Common myeloid progenitor, CD34-positive (primary cell): ENCODE measurements around the gene NTM.
A peak's percentile ranks its signal among the peaks of the same experiment; 100 is the strongest.

ENCODE experiments used
- CTCF ChIA-PET: fragments of 350-600 bp; sonication (Branson Sonifier 250); formaldehyde crosslinking; loops from one replicate; lab custom pipeline; 2021; ENCODE audit warnings: antibody characterized with exemption; lab: Charles Lee
- POLR2A ChIA-PET: fragments of 350-600 bp; sonication (Branson Sonifier 250); formaldehyde crosslinking; loops from one replicate; lab custom pipeline; 2021; ENCODE audit warnings: antibody characterized with exemption; lab: Charles Lee
- DNase-seq, 3 donors: peaks; one replicate each; pipeline versions ENCODE4 v3.0.0 to v3.0.0-alpha.2; 2013
- H3K27ac ChIP-seq, 2 experiments: 1 replicate in 1 of 2; 2 replicates in 1 of 2; pipeline ENCODE4 v1.7.0; 2013; ENCODE audit warnings: inconsistent platforms in 2 of 2, low read length in 2 of 2, mild to moderate bottlenecking in 2 of 2, low read depth in 1 of 2, moderate library complexity in 1 of 2; ENCODE audit not compliant: severe bottlenecking in 2 of 2, insufficient read depth in 1 of 2, poor library complexity in 1 of 2
- H3K27me3 ChIP-seq, 5 experiments: replicated peaks in 2 of 5; 1 replicate in 3 of 5; 2 replicates in 2 of 5; pipeline versions ENCODE4 v1.6.1 to v1.7.0; 2013; ENCODE audit warnings: low read length in 4 of 5, mild to moderate bottlenecking in 2 of 5, moderate library complexity in 2 of 5, inconsistent platforms in 1 of 5; ENCODE audit not compliant: insufficient read depth in 5 of 5, control insufficient read depth in 4 of 5
- H3K36me3 ChIP-seq, 4 experiments: 1 replicate in 2 of 4; 2 replicates in 2 of 4; pipeline versions ENCODE4 v1.6.1 to v1.7.0; 2013; ENCODE audit warnings: low read length in 3 of 4, control low read depth in 1 of 4, mild to moderate bottlenecking in 1 of 4; ENCODE audit not compliant: control insufficient read depth in 4 of 4, insufficient read depth in 4 of 4
- H3K4me1 ChIP-seq, 4 experiments: 1 replicate in 3 of 4; 2 replicates in 1 of 4; pipeline versions ENCODE4 v1.6.1 to v1.7.1; 2013; ENCODE audit warnings: low read length in 3 of 4, mild to moderate bottlenecking in 3 of 4, control low read depth in 1 of 4, inconsistent platforms in 1 of 4, moderate library complexity in 1 of 4; ENCODE audit not compliant: control insufficient read depth in 4 of 4, insufficient read depth in 4 of 4; ENCODE audit errors: control extremely low read depth in 1 of 4
- H3K4me3 ChIP-seq, 7 experiments: 1 replicate in 4 of 7; 2 replicates in 3 of 7; pipeline versions ENCODE4 v1.5.1 to v1.7.0; 2013; ENCODE audit warnings: mild to moderate bottlenecking in 7 of 7, low read length in 6 of 7, moderate library complexity in 6 of 7, inconsistent platforms in 2 of 7, low read depth in 2 of 7, control low read depth in 1 of 7; ENCODE audit not compliant: insufficient read depth in 4 of 7, control insufficient read depth in 1 of 7; ENCODE audit errors: extremely low read depth in 1 of 7
- H3K9me3 ChIP-seq, 5 experiments: 1 replicate in 4 of 5; 2 replicates in 1 of 5; pipeline versions ENCODE4 v1.6.1 to v1.7.1; 2013; ENCODE audit warnings: low read length in 4 of 5, mild to moderate bottlenecking in 2 of 5, inconsistent platforms in 1 of 5, low read depth in 1 of 5, moderate library complexity in 1 of 5; ENCODE audit not compliant: control insufficient read depth in 4 of 5, insufficient read depth in 2 of 5; ENCODE audit errors: control extremely low read depth in 1 of 5
- WGBS: methylation state at CpG from one replicate; pipeline ENCODE4 v1.1.5; 2013; ENCODE audit not compliant: insufficient coverage; 5-methylcytosine and 5-hydroxymethylcytosine counted together

Gene NTM

DNA sequence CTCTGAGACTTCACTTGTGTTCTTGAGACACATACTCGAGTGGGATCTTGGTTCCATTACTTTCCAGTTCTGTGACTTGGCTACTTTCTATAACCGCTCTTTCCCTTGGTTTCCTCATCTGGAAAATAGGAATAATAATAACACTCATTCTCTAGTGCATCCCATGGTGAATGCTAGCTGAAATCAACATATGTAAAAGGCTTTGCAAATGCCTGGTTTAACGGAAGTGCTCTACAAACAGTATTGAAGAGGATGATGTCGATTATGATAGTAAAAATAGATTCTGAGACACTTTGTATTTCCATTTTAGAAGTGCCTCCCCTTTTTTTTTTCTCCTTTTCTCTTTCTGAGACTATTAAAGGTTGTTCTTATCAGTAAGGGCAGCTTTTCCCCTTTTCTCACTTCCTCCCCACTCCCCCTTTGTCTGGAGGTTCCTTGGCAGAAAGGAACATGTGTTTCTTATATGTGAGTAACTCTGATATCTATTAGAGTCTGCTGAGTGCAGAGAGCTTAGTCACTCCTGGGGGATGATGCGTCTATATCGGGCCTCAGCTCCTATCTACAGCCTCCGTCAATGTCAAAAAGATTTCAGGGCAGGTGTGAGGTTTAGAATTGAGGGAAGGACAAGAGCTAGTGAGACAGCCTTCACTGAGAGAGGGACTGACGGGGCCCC lies 489.3 kb downstream of the NTM start:
- Histone ChIP-seq H3K4me3 (no peak overlapping the region), H3K27ac (no peak overlapping the region), H3K4me1 (peaks cover 3 to 15% (median 6%) of the 10 kb centered on the region in 4 experiments), H3K27me3 (peaks cover 0 to 7% (median 0%) of the 10 kb centered on the region in 5 experiments), H3K9me3 (no peaks in the 10 kb centered on the region), H3K36me3 (no peaks in the 10 kb centered on the region)
- CTCF ChIA-PET = interaction anchor here (1.5 to 4.8 kb wide), 2 partner anchors 9 to 13 kb away, joined by 3 to 17 read pairs; no protein-coding TSS in a partner anchor
- POLR2A ChIA-PET = no interaction called here
- DNase-seq = peak; percentile 46 to 83 (median 74)
- WGBS = 47% methylated on average over 4 of the region's 8 CpGs

DNA sequence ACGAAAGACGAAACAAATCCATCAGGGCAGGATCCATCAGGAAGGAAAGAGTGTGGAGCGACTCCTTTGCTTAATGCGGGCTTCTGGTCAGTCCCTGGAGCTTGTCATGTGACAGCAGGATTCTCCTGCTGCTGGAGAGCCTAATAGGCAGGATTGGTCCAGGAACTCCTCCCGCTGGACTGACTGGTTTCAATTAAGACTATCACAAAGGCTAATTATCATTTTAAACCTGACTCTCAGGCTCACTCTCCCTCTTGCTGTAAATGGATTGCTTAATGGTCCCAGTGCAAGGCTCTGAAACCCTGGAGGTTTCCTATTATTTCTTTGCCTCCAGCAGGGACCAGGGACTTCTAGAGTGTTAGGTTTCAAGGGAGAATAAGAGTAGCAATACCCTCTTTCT lies 493.8 kb downstream of the NTM start:
- ChIA-PET POLR2A (no interaction called here), CTCF (interaction anchor here (1.6 to 1.7 kb wide), 2 partner anchors 22 to 53 kb away, joined by 3 read pairs; no protein-coding TSS in a partner anchor)
- Histone ChIP-seq H3K4me3 (no peak overlapping the region), H3K4me1 (peaks cover 0 to 15% (median 6%) of the 10 kb centered on the region in 4 experiments), H3K9me3 (no peaks in the 10 kb centered on the region), H3K36me3 (no peaks in the 10 kb centered on the region), H3K27ac (no peak overlapping the region), H3K27me3 (peaks cover 0 to 3% (median 0%) of the 10 kb centered on the region in 5 experiments)
- no peak for DNase-seq
- WGBS = 95% methylated on average over 4 of the region's 5 CpGs

DNA sequence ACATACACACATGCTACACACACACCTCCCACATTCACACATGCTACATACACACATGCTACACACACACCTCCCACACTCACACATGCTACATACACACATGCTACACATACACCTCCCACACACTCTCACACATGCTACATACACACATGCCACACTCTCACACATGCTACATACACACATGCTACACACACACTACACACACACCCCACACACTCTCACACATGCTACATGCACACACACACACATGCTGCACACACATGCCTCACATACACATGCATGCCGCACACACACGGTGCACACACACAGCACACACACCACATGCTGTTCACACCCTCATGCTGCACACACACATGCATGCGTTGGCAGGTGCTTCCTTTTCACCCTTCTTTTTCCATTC lies 495.4 kb downstream of the NTM start:
- 86% methylated on average over 1 of the region's 3 CpGs for WGBS
- no peak for DNase-seq
- H3K27me3 ChIP-seq = peaks cover 0 to 3% (median 0%) of the 10 kb centered on the region in 5 experiments
- no peaks in the 10 kb centered on the region for H3K4me1 ChIP-seq
- H3K27ac ChIP-seq = no peak overlapping the region
- H3K4me3 ChIP-seq = no peak overlapping the region
- ChIA-PET CTCF (interaction anchor here (1.1 kb wide), 1 partner anchor 121 kb away, joined by 3 read pairs; no protein-coding TSS in a partner anchor), POLR2A (no interaction called here)
- H3K36me3 ChIP-seq = no peaks in the 10 kb centered on the region
- no peaks in the 10 kb centered on the region for H3K9me3 ChIP-seq

DNA sequence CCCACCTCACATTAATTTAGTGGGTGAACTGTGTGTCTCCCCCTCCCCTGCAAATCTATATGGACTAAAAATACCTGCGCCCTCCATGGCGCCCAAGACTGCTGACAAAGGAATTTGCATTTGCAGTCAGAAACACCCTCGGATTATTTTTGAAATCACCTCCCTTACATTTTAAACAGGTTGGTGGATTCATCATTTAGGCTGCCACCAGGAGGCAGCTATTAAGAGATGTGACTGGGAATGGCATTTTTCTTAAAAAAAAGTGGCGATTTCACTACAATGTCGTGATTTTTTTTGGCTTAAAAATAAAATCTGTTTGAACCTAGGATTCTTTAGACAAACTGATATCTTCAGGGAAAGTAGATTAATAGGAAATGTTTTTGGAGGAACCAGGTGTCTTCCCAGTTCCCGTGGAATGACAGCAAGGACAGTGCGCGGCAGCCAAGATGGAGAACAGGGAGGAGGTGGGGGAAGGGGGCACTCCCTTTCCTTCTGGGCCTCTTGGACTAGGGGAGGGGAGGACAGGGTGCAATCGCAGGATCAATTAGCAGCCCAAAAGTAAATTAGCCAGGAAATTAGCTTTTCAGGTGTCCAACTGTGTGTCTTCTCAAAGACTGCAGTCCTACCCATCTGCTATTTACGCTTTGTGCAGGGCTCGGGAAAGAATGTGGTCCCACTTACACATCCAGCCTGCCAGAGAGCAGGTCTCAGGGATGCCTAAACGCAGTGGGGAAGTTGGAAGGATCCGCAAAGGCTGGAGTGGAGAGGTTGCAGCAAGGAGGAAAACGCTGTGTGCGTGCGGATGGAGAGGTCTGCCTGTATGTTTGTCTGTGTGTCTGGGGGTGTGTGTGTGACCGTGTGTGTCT lies 496.4 kb downstream of the NTM start:
- Histone ChIP-seq H3K4me1 (no peaks in the 10 kb centered on the region), H3K27ac (no peak overlapping the region), H3K27me3 (peaks cover 0 to 3% (median 0%) of the 10 kb centered on the region in 5 experiments), H3K9me3 (no peaks in the 10 kb centered on the region), H3K4me3 (no peak overlapping the region), H3K36me3 (no peaks in the 10 kb centered on the region)
- no peak for DNase-seq
- WGBS = 90% methylated on average over 15 of the region's 17 CpGs
- CTCF ChIA-PET = interaction anchor here (1.1 to 5.7 kb wide), 5 partner anchors 8 to 272 kb away, joined by 3 to 36 read pairs (median 3); no protein-coding TSS in a partner anchor
- POLR2A ChIA-PET = no interaction called here

DNA sequence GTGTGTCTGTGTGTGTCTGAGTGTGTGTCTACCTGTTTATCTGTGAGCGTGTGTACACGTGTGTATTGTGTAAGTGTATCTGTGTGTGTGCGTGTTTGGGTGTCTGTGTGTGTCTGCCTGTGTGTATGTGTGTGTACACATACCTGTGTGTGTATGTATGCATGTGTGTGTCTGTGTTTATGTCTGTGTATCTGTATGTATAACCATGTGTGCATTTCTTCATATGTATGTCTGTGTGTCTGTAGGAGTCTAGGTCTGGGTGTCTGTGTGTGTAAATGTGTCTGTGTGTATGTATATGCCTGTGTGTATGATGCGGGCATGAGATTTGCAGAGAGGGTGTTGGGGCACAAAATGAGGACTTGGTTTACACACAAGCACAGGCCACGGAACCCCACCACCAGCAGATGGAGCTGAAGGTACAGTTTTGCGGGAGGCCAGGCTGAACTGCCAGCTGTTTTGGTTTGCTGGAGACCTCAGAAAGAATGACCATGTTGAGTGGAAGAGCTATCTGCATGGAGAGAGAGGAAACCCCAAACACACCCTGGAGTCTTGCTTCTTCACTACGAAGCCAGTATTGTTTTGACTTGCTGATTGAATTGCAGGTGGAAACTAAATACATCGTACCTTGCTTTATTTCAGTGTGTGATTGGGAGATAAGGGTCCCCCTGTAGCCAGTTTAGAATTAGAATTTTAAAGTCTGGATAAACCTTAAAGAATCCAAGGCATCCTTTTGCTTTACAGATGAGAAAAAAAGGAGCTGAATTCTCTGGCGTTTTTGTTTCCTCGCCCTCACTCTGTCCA lies 497.2 kb downstream of the NTM start:
- CTCF ChIA-PET = interaction anchor here (0.7 to 5.7 kb wide), 15 partner anchors 9 to 1073 kb away, joined by 3 to 36 read pairs (median 4); no protein-coding TSS in a partner anchor
- 66% methylated on average over 8 of the region's 10 CpGs for WGBS

DNA sequence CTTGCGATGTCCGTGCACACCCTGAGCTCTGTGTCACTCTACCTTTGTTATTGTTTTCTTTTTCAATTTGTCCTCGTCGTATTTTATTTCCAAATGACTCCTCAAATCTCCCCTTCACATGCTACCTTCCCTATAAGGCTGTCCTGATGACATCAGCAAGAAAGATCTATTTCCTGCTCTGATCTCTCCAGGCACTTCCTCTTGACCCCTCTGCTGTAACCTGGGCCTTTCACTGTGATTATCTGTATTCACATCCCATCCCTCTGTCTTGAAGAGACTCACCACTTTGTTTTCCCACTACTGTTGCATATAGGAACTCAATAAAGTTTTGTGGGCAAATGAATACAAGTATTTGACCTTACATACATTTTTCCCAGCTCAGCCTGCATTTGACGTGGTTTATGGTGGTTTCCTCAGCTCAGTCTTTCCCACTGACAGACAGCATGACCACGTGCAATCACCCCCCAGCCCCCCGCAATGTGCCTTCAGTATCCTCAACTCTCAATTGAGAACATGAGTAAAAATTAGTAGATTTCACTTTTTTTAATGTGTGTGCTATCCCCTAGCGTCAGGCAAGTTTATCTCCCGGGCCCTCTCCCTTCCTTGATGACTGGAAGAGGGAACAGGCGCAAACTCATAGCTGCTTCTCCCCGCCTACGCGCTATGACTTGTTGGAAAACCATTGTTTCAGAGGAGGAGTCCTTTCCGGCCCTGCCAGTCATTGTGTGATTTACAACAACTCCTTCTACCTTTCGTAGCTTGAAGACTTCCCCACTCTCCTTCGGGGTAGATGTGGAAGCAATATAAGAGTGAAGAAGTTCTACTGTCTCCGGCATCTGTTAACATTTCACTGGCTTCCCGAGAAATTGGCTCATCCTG lies 498.5 kb downstream of the NTM start:
- Histone ChIP-seq H3K27ac (no peak overlapping the region), H3K9me3 (no peaks in the 10 kb centered on the region), H3K27me3 (no peaks in the 10 kb centered on the region), H3K4me1 (no peaks in the 10 kb centered on the region), H3K36me3 (no peaks in the 10 kb centered on the region), H3K4me3 (no peak overlapping the region)
- 87% methylated on average over 12 of the region's 18 CpGs for WGBS
- ChIA-PET POLR2A (no interaction called here), CTCF (interaction anchor here (0.8 to 5.7 kb wide), 14 partner anchors 10 to 1073 kb away, joined by 3 to 36 read pairs (median 4); no protein-coding TSS in a partner anchor)
- no peak for DNase-seq

More for the DNA sequence above, 497.2 kb downstream of the NTM start:
- H3K4me1 ChIP-seq = no peaks in the 10 kb centered on the region
- POLR2A ChIA-PET = interaction anchor here (0.6 kb wide), 2 partner anchors 14 to 61 kb away, joined by 3 to 4 read pairs; no protein-coding TSS in a partner anchor
- peaks cover 0 to 3% (median 0%) of the 10 kb centered on the region in 5 experiments for H3K27me3 ChIP-seq
- H3K27ac ChIP-seq = no peak overlapping the region
- no peak overlapping the region for H3K4me3 ChIP-seq
- H3K36me3 ChIP-seq = no peaks in the 10 kb centered on the region
- H3K9me3 ChIP-seq = no peaks in the 10 kb centered on the region
- peak; percentile 48 to 73 (median 71) for DNase-seq
